ENCODE measurements around the gene KREMEN1. TPM values are rescaled to one million over a fixed set of nuclear protein-coding genes. Genes with fewer than 3 reads are reported as not detected.

The KREMEN1 gene
- total RNA-seq, 4 donors from 2014 or later, result 7.5 to 35.8 (median 15.4) TPM

DNA sequence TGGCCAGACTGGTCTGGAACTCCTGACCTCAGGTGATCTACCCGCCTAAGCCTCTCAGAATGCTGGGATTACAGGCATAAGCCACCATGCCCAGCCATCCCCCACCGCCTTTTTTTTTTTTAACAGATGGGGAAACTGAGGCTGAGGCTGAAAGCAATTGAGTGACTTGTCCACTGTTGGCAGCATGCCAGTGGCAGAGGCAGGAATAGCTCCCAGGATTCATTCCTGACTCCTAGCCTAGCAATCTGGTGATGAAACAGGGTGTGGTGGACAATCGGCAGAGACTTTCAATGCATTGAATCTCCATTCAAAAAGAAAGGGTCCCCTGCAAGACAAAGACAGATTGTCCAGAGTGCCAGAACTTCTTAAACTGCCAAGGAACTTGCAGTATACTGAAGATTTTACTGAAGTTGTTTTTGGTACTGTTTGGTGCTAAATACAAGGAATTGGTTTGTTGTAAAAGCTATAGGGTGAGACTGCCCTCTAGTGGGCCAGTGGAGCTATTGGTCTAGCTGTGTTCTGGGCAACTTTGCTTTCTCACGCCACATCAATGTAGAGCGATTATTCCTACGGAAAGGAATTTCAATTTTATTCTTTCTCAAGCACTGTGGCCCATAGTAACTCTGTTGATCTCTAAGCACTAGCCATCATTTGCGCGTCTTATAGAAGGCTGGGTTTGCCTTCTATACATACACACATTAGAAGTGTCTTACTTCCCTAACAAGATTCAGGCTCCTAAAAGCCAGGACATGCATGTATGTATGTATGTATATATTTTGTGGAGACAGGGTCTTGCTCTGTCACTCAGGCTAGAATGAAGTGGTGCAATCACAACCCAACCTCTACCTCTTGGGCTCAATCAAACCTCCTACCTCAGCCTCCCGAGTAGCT is 32.2 kb upstream of the KREMEN1 start:
- intact Hi-C loops (cut with DNase I; ENCODE audit: low total_unique reads), result loop anchor here (1.0 kb wide), 1 partner anchor 185 kb away; no protein-coding TSS in a partner anchor
- DNase-seq (peak; percentile 41 to 44), ATAC-seq (peak; percentile 53 to 82)
- H3K4me3 ChIP-seq, result no peak overlapping the region
- H3K27me3 ChIP-seq, result no peaks in the 10 kb centered on the region
- no peak overlapping the region for H3K27ac ChIP-seq
- H3K36me3 ChIP-seq, result peaks cover 0 to 5% of the 10 kb centered on the region in 2 donors
- TF ChIP-seq POLR2A (IDR thresholded peaks at IDR 0.05), result no peak
- TF ChIP-seq, protein P1, sequence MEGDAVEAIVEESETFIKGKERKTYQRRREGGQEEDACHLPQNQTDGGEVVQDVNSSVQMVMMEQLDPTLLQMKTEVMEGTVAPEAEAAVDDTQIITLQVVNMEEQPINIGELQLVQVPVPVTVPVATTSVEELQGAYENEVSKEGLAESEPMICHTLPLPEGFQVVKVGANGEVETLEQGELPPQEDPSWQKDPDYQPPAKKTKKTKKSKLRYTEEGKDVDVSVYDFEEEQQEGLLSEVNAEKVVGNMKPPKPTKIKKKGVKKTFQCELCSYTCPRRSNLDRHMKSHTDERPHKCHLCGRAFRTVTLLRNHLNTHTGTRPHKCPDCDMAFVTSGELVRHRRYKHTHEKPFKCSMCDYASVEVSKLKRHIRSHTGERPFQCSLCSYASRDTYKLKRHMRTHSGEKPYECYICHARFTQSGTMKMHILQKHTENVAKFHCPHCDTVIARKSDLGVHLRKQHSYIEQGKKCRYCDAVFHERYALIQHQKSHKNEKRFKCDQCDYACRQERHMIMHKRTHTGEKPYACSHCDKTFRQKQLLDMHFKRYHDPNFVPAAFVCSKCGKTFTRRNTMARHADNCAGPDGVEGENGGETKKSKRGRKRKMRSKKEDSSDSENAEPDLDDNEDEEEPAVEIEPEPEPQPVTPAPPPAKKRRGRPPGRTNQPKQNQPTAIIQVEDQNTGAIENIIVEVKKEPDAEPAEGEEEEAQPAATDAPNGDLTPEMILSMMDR (IDR thresholded peaks at IDR 0.05 in 4 of 5, conservative IDR thresholded peaks at IDR 0.05 in 1 of 5), result peak; percentile 93 to 98 (median 95)
- peaks cover 0 to 10% of the 10 kb centered on the region in 2 donors for H3K4me1 ChIP-seq
- in situ Hi-C loops (cut with MboI; ENCODE audit: low sequenced_read_pairs in 4 of 4), result loop anchor here (5.0 to 25.0 kb wide), 2 partner anchors 183 to 428 kb away; no protein-coding TSS in a partner anchor
- no peaks in the 10 kb centered on the region for H3K9me3 ChIP-seq

DNA sequence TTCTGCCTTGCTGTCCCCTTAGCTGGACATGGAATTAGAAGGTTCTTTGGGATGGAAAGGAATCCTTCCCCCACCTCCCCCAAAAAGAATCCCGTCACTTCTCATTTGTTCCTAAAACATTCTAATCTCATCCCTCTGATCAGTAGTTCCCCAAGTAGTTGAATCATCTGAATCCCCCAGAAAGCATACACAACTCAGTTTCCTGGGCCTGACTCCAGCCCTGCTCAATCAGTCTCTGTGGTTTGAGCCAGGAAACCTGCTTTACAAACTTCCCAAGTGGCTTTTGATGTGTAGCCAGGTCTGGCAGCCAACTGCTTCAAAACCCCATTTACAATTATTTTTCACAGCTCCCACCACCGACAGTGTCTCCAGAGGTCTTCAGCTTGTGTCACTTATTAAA is 31.4 kb upstream of the KREMEN1 start:
- Histone ChIP-seq H3K36me3 (peaks cover 0 to 12% of the 10 kb centered on the region in 2 donors), H3K27me3 (no peaks in the 10 kb centered on the region), H3K4me1 (peaks cover 0 to 10% of the 10 kb centered on the region in 2 donors), H3K27ac (no peak overlapping the region), H3K4me3 (no peak overlapping the region), H3K9me3 (no peaks in the 10 kb centered on the region)
- ATAC-seq (no peak), DNase-seq (no peak)
- in situ Hi-C loops (cut with MboI; ENCODE audit: low sequenced_read_pairs in 4 of 4), result loop anchor here (5.0 to 25.0 kb wide), 2 partner anchors 184 to 429 kb away; no protein-coding TSS in a partner anchor
- TF ChIP-seq POLR2A (IDR thresholded peaks at IDR 0.05), result no peak
- TF ChIP-seq, protein P1 (IDR thresholded peaks at IDR 0.05 in 4 of 5, conservative IDR thresholded peaks at IDR 0.05 in 1 of 5), result no peak
- intact Hi-C loops (cut with DNase I; ENCODE audit: low total_unique reads), result no loop called here

DNA sequence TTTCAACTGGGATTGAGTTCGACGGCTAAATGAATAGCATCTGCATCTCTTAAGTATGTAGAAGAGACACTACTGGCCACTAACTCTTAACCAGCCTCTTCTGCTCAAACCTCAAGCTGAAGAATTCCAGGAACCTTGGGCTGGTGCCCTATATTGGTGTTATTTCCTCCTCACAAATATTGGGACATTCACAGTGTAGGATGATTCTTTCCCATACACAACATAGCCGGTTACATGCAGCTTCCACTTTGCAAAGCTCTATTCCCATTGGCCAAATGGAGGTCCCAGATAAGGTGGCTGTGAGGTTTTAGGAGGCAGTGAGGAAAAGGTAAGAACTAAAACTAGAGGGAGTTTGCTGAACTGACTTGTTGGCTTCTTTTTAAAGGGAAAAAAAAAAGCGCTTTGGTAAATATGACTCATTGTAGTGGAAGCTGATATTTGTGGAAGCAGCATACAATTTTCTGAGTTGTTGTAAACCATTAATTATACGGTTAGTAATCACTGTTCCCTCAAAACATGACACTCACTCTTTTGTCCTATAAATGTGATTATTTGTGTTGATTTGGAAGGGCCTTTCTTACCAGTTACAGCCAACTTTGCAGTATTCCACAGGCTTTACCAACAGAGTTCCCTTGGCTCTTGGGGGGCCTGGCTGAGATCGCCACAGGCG is 28.8 kb upstream of the KREMEN1 start:
- Histone ChIP-seq H3K4me3 (no peak overlapping the region), H3K9me3 (no peaks in the 10 kb centered on the region), H3K27ac (peak overlapping the region; percentile 55 to 65 (median 64)), H3K4me1 (peaks cover 0 to 10% of the 10 kb centered on the region in 2 donors), H3K36me3 (peaks cover 0 to 38% of the 10 kb centered on the region in 2 donors), H3K27me3 (no peaks in the 10 kb centered on the region)
- no peak for DNase-seq
- TF ChIP-seq, protein P1 (IDR thresholded peaks at IDR 0.05 in 4 of 5, conservative IDR thresholded peaks at IDR 0.05 in 1 of 5), result no peak
- no peak for TF ChIP-seq POLR2A (IDR thresholded peaks at IDR 0.05)
- intact Hi-C loops (cut with DNase I; ENCODE audit: low total_unique reads), result no loop called here
- in situ Hi-C loops (cut with MboI; ENCODE audit: low sequenced_read_pairs in 4 of 4), result loop anchor here (5.0 to 25.0 kb wide), 2 partner anchors 187 to 432 kb away; no protein-coding TSS in a partner anchor
- no peak for ATAC-seq

DNA sequence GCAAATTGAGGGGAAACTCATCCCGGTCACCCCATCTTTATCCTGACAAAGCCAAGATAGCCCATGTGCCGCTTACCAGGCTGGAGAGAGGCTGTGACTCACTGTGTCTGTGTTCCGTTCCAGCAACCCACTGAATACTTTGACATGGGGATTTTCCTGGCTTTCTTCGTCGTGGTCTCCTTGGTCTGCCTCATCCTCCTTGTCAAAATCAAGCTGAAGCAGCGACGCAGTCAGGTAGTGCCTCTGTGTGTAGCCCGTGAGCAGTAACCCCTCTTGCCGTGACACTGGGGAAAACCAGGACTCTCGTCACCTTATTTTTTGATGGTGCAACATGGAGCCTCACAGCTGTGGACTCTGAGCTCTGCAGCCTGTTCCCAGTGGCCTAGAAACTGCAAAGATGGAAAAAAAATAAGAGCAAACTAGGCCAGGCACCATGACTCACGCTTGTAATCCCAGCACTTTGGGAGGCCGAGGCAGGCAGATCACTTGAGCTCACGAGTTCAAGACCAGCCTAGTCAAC is 28.1 kb upstream of the KREMEN1 start:
- TF ChIP-seq, protein P1 (IDR thresholded peaks at IDR 0.05 in 4 of 5, conservative IDR thresholded peaks at IDR 0.05 in 1 of 5), result no peak
- no peak for TF ChIP-seq POLR2A (IDR thresholded peaks at IDR 0.05)
- ATAC-seq (peak; percentile 40 to 68), DNase-seq (peak in 1 of 2 donors; percentile 53)
- Histone ChIP-seq H3K4me3 (no peak overlapping the region), H3K27me3 (no peaks in the 10 kb centered on the region), H3K36me3 (peaks cover 0 to 45% of the 10 kb centered on the region in 2 donors), H3K27ac (peak overlapping the region; percentile 55 to 65 (median 64)), H3K4me1 (peaks cover 0 to 10% of the 10 kb centered on the region in 2 donors), H3K9me3 (no peaks in the 10 kb centered on the region)
- in situ Hi-C loops (cut with MboI; ENCODE audit: low sequenced_read_pairs in 4 of 4), result loop anchor here (5.0 to 25.0 kb wide), 2 partner anchors 187 to 432 kb away; no protein-coding TSS in a partner anchor
- intact Hi-C loops (cut with DNase I; ENCODE audit: low total_unique reads), result no loop called here
